ENCODE measurements around the gene HMGA1.
"Not testable (repeated sequence)": the region's sequence is repeated elsewhere in the genome, so short reads cannot be mapped to it uniquely, and the experiment has no call there.

Gene HMGA1

DNA sequence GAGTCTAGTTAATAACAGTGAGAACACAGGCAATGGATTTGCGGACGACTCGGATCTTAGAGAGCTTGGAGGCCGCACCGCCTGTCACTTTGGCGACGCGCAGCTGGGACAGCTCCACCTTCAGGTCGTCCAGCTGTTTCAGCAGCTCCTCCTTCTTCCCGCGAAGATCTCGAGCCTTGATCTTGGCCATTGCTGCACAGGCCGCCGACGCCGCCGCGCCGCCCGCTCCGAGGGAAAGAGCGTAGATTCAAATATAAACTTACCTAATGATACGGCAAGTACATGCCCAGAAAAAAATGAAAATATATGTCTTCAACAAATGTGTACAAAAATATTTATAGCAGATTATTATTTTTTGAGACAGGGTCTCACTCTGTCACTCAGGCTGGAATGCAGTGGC is 26.8 kb downstream of the HMGA1 start:
- not testable (repeated sequence) for DNase-seq

DNA sequence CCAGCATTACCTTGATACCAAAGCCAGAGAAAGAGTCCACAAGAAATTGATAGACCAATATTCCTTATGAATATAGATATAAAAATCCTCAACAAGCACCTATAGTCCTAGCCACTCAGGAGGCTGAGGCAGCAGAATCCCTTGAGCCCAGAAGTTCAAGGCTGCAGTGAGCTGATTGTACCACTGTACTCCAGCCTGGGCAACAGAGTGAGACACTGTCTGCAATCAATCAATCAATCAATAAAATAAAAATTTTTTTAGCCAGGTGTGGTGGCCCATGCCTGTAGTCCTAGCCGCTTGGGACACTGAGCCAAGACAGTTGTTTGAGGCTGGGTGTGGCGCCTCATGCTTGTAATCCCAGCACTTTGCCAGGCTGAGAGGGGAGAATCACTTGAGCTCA is 31.1 kb downstream of the HMGA1 start:
- DNase-seq: no peak

DNA sequence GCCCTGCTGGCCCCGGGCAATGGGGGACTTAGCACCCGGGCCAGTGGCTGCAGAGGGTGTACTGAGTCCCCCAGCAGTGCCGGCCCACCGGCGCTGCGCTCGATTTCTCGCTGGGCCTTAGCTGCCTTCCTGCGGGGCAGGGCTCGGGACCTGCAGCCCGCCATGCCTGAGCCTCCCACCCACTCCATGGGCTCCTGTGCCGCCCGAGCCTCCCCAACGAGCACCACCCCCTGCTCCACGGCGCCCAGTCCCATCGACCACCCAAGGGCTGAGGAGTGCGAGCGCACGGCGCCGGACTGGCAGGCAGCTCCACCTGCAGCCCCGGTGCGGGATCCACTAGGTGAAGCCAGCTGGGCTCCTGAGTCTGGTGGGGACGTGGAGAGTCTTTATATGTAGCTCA is 32.5 kb downstream of the HMGA1 start:
- DNase-seq: not testable (repeated sequence)

DNA sequence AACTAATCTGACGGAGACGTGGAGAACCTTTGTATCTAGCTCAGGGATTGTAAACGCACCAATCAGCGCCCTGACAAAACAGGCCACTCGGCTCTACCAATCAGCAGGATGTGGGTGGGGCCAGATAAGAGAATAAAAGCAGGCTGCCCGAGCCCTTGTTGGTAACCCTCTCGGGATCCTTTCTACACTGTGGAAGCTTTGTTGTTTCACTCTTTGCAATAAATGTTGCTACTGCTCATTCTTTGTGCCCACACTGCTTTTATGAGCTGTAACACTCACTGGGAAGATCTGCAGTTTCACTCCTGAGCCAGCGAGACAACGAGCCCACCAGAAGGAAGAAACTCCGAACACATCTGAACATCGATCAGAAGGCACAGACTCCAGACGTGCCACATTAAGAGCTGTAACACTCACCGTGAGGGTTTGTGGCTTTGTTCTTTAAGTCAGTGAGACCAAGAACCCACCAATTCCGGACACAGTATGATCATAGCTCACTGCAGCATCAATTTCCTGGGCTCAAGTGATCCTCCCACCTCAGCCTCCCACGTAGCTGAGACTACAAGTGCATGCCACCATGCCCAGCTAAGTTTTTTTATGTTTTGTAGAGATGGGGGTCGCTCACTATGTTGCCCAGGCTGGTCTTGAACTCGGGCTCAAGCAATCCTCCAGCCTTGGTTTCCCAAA is 33.1 kb downstream of the HMGA1 start:
- not testable (repeated sequence) for DNase-seq

DNA sequence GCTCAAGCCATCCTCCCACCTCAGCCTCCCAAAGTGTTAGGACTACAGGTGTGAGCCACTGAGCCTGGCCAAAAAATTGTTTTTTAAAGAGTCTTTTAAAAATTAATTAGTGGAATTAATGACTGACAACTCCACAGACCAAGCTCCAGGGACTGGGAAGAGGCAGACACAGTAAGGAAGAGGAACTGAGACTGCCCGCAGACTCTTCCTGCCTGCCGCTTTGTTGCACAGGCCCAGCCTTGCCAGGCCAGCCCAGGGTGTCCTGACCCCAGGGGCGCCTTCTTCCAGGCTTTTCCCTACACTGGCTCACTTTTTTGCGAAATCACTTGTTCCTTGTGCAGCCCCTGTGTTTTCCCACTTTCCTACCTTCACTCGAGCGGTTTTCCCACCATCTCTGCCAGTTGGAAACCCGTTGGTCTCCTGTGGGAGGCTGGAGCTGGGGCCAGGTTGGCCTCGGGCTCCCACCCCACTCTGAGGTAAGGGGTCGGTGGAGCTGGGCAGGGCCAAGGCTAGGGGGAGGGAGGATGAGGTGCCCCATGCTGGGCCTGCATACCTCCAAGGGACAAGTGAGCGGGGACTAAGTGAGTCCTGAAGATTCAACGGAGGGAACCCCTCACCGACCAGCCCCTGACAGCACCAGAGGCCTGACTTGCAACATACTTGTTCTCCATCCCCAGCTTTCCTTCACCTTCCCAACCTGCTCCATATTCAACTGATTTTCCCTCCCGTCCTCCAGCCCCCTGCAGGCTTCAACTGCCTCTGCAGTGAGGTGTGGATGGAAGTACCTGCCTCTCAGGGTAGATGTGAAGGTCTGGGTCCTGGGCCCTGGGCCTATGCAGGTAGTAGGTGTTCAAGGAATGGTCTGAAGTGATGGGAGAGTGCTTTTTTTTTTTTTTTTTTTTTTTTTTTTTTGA is 35.6 kb downstream of the HMGA1 start:
- DNase-seq: no peak

DNA sequence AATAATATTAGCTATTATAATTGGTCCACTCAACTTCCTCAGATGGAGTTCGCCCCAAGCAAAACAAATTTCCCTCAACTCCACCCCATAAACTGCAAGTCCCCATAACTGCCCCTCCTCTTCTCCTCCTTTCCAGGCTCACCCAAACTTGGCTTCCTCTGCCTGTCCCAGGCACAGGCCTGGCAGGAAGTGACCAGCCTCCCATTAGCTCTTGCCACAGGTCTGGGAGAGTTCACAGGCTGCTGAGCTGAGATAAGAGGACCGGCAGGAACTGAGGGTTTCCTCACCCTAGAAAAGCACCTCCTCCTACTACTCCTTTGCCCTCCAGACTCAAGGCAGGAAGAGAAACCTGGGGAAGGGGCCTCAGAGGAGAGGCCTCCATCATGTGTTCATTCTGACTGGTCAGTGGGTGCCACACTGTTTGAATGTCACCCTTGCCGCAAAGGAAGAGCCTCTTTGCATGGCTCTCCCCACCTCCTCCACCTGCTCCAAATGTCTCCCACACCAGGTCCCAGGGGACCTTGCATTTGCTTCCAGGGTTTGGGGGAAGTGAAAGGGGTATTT is 36.7 kb downstream of the HMGA1 start:
- DNase-seq: no peak

DNA sequence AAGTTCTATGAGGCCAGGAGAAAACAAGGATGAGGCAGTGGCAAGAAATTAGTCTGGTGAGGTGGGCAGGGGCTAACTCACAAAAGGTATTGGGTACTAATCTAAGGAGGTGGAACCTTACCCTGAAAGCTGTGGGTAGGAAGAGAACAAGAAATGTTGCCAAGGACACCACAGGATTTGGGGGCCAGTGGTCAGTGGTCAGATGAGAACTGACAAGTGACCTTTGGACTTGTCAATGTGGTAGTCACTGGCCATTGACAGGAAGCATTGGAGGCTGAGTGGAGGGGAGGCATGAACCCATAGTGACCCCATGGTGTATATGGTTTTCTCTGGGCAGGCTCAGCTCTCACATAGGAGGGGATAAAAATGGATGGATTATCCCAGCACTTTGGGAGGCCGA is 37.5 kb downstream of the HMGA1 start:
- no peak for DNase-seq

DNA sequence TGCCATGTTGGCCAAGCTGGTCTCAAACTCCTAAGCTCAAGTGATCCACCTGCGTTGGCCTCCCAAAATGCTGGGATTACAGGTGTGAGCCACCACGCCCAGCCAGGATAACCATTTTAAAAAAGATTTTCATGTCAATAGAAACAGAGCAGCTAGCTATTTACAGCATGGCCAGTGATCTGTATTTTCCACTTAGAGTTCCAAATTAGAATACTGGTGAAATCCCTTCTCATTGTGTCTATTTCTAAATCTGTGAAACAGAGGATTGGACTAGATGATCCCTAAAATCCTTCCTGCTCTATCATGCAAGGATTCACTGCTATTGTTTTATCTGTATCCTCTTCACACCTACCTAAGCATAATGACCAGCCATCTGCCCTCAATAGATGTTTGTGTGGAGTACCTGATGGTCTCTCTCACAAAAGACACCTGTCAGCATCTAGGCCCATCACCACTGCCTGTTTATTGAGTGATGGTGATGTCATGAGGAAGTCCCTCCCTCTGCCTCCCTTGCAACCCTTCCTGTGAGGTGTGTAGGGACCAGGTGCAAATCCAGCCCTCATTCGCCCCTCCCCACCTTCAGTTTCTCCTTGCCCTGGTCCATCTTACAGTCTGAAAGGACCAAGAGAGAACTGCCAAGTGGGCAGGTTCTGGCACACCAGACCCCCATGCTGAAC is 38.6 kb downstream of the HMGA1 start:
- DNase-seq: no peak

DNA sequence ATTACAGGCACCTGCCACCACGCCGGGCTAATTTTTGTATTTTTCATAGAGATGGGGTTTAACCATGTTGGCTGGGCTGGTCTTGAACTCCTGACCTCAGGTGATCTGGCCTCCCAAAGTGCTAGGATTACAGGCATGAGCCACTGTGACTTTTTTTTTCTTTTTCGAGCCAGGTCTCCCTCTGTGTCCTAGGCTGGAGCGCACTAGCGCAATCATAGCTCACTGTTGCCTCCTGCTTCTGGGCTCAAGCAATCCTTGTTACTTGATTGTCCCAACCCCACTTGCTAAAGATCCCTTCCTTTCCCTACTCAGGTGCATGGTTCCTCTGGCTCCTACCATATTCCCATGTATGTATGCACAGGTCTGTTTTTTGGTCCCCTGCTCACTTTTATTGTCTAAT is 39.5 kb downstream of the HMGA1 start:
- no peak for DNase-seq

DNA sequence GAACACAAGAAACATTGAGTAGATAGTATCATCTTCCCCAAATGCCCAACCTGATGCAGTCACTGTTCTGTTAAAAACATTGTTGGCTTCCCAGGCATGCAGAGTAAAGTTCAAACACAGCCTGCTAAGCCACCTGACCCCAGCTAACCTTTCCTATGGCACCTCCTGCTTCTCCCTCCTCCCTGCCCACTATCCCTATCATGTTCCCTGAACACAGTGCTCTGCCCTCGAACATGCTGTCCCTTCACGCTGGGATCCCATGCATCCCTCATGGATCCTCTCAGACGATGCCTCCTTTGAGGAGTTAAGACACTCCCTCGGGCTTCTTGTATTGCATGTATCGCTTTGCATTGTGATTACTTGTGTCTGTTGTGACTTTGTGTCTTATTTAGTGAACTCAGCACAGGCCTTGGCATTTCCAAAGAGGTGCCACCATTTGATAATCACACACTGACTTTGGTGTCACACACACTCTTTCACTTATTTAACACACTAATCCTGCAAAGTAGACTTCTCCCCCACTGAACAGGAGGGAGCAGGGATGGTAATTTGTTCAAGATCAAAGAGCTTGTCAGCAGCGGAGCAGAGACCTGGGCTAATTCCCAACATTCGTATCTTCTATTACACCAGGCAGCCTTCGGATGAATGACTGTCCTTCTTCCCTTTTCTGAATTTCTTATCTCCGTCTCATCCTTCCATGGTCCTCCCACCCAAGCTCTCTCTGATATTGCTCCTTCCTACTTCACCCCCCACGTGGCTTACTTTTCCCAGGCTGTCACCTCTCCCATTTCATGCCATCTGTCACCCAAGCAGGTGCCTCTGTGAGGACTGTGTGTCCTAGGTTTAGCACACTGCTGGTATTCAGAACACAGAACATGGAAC is 40.4 kb downstream of the HMGA1 start:
- DNase-seq: no peak

DNA sequence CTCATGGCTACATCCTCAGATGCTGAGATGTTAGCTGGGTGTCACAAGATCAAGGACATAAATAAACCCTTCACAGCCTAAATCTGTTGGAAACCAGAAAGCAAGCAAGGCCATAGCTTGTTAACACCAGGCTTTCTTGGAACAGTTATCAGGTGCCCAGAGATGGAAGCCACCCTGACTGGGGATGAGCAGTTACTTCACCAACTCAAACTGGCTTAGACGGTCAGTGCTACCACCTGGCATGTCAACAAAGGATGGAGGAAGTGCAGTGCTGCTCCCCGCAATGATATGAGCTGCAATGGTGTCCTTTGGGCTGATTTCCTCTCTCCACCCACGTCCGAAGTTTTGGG is 41.1 kb downstream of the HMGA1 start:
- no peak for DNase-seq

DNA sequence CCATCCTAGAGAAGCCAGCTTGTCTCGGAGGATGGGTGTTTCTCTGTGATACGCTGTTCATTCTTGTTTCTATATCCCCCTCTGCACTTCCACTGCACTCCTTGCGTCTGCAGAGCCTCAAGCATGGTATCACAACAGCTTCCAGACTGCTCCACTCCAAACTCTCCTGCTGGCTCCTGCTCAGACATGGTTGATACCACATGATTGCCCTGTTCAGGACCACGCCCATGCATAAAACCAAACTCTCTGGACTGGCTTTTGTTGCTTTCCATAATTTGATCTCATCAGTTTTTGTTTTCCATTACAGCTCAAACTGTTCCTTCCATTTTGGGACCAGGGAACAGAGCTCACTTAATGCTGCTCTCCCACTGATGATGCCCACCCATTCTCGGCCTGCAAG is 42.2 kb downstream of the HMGA1 start:
- DNase-seq: no peak

DNA sequence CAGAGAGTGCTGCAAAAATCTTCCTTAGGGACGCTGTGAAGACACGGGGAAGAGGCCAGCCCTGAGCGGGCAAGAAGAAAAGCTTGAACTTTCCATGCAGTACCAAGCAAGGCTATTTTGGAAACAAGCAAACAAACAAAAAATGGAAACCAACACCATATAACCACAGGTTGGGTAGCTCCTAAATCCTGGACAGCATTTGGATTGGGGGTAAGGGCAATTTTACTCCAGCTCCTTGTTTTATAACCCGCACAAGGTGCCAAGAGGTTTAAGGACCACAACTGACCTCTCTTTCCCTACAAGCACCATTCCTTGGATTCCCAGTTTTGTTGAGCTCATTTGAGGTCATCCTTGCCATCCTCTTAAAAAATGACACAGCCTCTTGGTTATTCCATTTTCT is 43.5 kb downstream of the HMGA1 start:
- DNase-seq: no peak

DNA sequence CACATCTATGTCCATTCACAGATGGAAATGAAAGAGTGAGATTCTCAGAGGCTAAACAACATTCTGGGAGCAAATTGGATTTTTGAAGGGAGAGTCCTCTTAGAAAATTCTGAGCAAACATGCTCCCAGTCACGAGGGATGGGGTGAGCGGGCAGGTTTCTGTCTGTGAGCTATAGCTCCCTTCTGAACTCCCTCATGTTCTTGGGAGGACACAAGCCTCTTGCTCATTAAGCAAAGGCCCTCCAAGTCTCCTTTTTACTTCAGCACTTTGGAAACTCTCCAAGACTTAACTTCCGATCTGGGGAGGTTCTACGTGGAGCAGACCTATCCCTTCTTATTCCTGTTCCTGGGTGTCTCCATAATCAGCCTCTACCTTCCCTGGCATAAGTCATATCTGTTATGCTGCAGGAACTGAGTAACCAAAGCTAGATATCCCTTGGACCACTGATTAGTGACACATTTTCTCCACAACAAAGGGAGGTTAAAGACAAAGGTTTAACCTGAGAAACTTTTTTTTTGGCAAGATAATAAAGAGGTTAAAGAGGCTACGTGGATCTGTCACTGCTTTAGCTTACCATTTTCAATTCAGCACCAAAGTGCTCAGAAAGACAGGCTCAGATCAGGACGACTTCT is 45.1 kb downstream of the HMGA1 start:
- DNase-seq: no peak

DNA sequence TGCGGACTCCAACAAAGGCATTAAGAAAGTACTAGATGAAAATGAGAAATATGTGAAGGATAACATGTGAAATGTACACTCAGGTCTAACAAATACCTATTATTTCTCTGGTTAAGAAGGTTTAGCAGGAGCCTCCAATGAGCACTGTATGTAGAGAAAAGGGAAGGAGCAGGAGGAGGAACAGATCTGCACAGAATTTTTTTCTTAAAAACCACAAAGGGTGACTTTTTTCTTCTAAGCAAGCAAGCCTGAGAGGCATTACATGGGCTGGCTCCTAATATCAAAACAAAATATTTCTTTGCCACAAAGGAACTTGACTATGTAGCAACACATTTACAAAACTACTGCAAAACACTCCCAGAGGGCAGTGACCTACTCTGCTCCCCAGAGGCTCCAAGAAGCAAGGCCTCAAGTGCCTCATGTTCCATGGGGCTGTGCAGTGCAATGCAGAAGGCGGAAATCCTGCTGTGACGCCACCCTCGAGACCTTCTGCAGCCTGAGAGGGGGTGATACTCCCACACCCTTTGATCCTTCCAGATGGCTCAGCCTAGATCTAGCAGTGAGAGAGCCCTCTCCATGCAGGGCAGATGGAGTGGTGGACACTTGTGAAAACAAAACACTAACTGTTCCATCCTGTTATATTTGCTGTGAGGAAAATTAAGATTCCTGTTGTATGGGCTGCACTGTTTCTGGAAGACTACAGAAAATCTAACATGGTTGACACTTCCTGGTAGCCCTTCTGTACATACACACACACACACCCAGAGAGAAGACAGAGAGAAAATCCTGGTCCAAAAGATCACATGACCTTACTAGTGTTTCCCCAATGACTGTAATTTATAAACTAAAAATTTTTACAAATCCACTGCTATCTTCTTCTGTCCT is 48.1 kb downstream of the HMGA1 start:
- DNase-seq: no peak

DNA sequence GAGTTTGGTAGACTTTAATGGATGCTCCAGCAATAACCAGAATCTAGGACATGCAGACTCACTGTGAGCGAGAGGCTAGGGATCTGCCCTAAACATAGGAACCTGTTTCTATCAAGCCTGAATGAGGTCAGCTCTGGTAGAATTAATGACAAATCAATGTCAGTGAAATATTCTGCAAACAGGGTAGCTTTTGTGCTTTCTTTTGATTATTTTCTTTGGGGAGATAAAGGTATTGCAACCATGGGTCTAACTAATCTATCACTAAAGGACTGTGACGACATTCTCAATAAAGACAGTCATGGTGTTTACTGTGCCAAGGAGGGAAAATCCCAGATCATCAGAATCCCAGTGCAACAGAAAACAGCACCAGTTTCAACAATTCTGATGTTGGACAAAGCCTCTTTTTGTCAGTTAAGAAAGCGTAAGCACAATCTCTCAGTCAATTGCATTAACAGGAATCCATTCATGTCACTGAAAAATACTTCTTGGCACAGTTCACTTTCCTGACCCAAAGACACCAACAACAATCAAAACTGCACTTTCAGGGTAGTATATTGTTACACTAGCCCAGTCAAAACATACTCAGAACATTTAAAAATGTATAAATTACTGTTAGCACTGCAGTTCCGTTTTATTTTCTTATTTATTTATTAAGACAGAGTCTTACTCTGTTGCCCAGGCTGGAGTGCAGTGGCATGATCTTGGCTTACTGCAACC is 48.9 kb downstream of the HMGA1 start:
- no peak for DNase-seq

DNA sequence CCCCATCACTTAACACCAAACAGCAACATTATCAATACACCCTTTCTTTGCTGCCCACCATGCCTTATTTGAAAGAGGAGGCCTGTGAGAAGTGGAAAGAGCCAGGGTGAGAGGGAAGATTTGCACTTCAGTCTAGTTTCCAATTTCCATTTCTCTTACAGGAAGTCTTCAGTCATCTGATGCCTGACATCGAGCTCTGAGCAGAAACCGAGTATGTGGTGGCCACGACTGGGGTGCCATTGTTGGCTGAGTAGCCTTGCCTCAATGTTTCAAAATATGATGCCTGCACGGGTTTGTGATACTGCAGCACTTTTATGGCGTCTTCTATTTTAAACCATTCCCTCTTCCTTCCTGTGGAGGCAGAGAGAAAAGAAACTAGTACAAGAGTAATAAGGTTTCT is 51.9 kb downstream of the HMGA1 start:
- no peak for DNase-seq

DNA sequence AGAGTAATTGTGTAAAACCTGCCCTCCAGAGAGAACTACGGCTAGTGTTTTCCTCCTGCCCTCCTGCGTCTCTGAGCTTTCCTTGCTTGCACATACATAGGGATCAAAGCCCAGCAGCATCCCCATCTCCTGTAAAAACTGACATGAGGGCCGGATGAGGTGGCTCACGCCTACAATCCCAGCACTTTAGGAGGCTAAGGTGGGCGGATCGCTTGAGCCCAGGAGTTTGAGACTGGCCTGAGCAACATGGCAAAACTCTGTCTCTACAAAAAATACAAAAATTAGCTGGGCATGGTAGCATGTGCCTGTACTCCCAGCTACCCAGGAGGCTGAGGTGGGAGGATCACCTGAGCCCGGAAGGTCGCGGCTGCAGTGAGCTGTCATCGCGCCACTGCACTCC is 52.5 kb downstream of the HMGA1 start:
- DNase-seq: no peak

DNA sequence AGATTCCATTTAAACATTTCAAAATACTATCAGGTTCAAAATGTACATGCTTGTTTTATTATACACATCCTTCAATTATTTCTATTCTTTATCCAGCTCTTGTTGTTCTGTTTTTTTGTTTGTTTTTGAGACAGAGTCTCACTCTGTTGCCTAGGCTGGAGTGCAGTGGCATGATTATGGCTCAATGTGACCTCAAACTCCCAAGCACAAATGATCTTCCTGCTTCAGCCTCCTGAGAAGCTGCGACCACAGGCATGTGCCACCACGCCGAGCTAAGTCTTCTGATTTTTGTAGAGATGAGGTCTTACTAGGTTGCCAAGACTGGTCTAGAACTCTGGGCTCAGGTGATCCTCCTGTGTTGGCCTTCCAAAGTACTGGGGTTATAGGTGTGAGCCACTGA is 56.3 kb downstream of the HMGA1 start:
- no peak for DNase-seq

DNA sequence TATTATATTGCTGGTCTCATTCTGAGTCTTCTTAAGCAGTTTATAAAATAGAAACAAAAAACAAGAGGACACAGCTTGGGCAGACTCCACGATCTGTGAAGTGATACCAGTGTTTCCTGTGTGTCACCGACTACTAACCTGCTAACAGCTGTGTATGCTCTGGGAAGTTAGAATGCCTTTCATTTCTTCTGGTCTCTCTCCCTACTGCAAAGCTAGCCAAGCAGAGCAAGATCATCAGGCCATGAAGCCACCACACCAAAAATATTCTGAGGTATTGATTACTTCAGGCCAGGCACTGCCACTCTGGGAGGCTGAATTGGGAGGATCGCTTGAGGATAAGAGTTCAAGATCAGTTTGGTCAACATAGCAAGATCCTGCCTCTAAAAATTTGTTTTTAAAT is 59.0 kb downstream of the HMGA1 start:
- no peak for DNase-seq

Data from activated CD4-positive, alpha-beta T cell treated with anti-CD3 and anti-CD28 coated beads for 4 hours (primary cell).